GM18517 (cell line): Measurements from ENCODE around the gene FGG.
A peak's percentile ranks its signal among the peaks of the same experiment; 100 is the strongest.

Experiments used
- ATAC-seq: cut with Tn5 transposase; IDR thresholded peaks from one replicate; pipeline ENCODE4 v1.9.1; 2021; ENCODE audit warnings: mild to moderate bottlenecking, moderate library complexity; ENCODE audit not compliant: unreplicated experiment

The FGG gene

GRCh38 chr4:154612472-154613414 lies at the start of gene FGG:
Gene FGG, minus strand, starts transcription at chr4:154612656. Its CDS starts 47 bp downstream, at chr4:154612609.
- no peak for ATAC-seq

- no peak for ATAC-seq
These were observed 47.6 kb upstream of the FGG start for GRCh38 chr4:154660052-154660451.

GRCh38 chr4:154658680-154659405 lies 46.4 kb upstream of the FGG start:
- ATAC-seq: no peak

GRCh38 chr4:154643493-154643892 lies 31.0 kb upstream of the FGG start:
- ATAC-seq: no peak

- no peak for ATAC-seq
These were observed 30.0 kb upstream of the FGG start for GRCh38 chr4:154642373-154643009.

GRCh38 chr4:154640999-154641398 lies 28.5 kb upstream of the FGG start:
- ATAC-seq: no peak

GRCh38 chr4:154634058-154634457 lies 21.6 kb upstream of the FGG start:
- no peak for ATAC-seq

GRCh38 chr4:154631828-154632227 lies 19.4 kb upstream of the FGG start:
- no peak for ATAC-seq

DNA sequence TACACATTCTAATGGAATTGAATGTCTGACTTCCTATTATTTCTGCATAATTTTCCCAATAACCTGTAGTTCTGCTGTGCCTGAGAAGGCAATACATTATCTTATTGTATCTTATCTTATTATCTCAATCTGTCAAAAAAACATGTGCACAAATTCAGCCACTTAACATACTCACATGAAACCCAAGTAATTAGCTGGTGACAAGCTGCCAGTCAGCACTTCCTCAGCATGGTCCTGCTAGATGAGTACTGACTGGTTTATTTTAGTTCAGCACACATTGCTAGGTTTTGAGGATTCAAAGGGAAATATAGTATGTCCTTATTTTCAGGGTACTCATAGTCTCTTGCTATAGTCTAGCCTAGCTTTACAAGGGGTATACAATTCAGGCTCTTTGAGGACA lies 17.9 kb upstream of the FGG start:
- no peak for ATAC-seq

- peak; percentile 78 for ATAC-seq
These were observed 14.5 kb upstream of the FGG start for GRCh38 chr4:154626793-154627484.

DNA sequence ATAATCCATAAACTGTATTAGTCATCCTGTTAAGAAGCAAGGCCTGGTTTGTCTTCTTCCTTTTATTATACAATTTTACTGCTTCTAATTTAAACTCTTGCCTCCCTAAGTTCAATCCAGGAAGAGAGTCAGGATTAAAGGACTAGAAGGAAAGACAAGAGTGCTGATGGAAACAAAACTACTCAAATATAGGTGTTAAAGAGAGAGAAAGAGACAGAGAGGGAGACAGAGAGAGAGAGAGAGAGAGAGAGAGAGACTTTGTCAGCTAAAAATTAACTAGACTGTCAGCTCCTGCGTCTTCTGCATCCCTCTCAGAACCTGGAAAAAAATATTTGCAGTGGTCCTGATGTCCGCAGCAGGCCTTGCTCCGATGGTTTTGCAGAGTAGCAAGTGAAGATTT lies 13.5 kb upstream of the FGG start:
- ATAC-seq: no peak

GRCh38 chr4:154623995-154624394 lies 11.5 kb upstream of the FGG start:
- ATAC-seq: no peak

- no peak for ATAC-seq
These were observed 11.0 kb upstream of the FGG start for GRCh38 chr4:154623436-154623835.

DNA sequence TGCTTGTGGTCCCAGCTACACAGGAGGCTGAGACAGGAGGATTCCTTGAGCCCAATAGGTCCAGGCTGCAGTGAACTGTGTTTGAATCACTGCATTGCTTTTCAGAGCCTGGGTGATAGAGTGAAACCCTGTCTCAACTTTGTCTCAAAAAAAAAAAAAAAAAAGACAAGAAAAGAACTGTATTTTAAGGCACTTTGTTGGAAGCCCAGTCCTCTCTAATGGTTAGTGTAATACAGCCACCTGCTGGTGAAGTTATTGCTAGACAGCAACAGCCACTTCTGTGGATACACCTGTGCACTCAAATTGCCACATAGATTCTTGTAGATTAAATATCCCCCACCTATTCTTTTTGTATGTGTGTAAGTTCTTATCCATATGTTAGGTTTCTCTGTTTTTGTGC lies 10.1 kb upstream of the FGG start:
- peak; percentile 60 for ATAC-seq

DNA sequence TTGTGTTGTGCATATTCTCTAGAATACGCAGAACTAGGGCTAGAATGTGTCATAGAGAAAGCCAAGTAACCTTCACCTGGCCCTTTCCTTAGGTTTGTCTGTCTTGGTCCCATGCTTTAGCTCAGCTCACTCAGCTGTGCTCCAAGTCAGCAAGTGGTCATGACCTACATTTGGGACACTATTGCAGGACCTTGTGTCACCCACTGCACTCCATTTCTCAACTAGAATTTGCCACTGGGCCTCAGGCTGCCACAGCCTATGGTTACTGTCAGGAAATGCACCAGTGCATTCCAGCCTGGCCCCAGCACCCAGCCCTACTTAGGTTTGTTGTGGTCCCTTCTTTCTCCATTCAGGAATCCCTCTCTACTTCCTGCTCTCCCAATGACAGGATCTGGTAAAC lies 7.7 kb upstream of the FGG start:
- ATAC-seq: no peak

GRCh38 chr4:154618708-154619315 lies 6.4 kb upstream of the FGG start:
- ATAC-seq: peak; percentile 73

DNA sequence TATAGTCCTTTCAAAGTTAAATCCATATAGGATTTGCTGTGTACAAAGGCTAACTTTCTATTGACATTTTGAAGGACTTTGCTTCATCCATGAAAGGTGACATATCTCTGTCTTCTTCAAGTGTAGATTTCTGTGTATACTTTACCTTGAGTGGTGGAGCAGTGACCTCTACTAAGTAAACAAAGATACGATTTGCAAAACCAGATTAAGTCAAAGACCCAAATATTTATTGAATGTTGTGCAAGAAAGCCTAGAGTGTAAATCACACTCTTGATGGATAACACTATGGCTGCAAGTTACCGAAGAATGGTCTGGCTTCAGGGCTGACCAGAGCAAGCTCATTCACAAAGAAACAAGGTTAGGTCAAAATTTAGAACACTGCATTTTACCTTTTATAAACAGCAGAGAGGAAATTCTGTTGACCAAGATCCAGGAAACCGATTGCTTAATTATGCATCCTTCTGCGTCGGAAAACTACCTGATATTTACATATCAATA lies 5.4 kb upstream of the FGG start:
- no peak for ATAC-seq

GRCh38 chr4:154616731-154617130 lies 4.3 kb upstream of the FGG start:
- peak; percentile 96 for ATAC-seq

GRCh38 chr4:154616287-154616686 lies 3.8 kb upstream of the FGG start:
- ATAC-seq: peak; percentile 3

DNA sequence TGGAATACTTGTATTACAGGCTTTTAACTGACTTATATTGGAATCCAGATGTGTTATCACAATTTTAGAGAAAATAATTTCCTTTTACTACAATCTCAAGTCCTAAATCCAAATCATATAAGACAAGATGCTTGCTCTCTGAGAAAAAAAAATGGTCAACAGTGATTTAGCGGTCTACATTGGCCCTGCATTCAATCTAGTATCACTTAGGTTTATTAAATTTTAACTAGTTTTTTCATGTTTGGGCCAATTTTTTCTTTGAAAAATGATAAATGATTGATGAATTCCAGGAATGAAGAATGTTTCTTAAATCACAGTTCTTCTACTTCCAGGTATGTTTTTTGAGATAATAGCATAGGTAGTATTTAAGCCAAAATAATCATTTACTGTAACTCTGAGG lies 2.8 kb upstream of the FGG start:
- no peak for ATAC-seq
